ENCODE data around the gene MPZL1. TPM values are rescaled to one million over a fixed set of nuclear protein-coding genes. Genes with fewer than 3 reads are reported as not detected.

MPZL1 gene
- total RNA-seq, 1 experiment from 2014 or later, result 55.1 TPM

Other genes starting within 250 kb of the MPZL1 start
- not detected in 2 replicates for gene CD247, start 203.5 kb upstream of the MPZL1 start, total RNA-seq (2014; rRNA removed; shearing (Covaris generic))
- gene CREG1, start 168.2 kb upstream of the MPZL1 start, total RNA-seq (2014; rRNA removed; shearing (Covaris generic)), result 27.4 and 31.9 TPM in 2 replicates
- not detected in 2 replicates for gene RCSD1, start 91.8 kb upstream of the MPZL1 start, total RNA-seq (2014; rRNA removed; shearing (Covaris generic))
- gene ADCY10, start 192.2 kb downstream of the MPZL1 start, total RNA-seq (2014; rRNA removed; shearing (Covaris generic)), result not detected in 2 replicates
- gene DCAF6, start 214.7 kb downstream of the MPZL1 start, total RNA-seq (2014; rRNA removed; shearing (Covaris generic)), result 20.4 and 23.2 TPM in 2 replicates
- gene MPC2, start 215.1 kb downstream of the MPZL1 start, total RNA-seq (2014; rRNA removed; shearing (Covaris generic)), result 52.3 and 57.7 TPM in 2 replicates